Activated CD4-positive, CD25-positive, alpha-beta regulatory T cell treated with anti-CD3 and anti-CD28 coated beads, Interleukin-2, amount 50 U/mL, for 72 hours (primary cell): ENCODE data around the gene DNMT1.

Experiments used
- DNase-seq: peaks from one replicate; pipeline ENCODE4 v3.0.0; 2021

The DNMT1 gene

DNA sequence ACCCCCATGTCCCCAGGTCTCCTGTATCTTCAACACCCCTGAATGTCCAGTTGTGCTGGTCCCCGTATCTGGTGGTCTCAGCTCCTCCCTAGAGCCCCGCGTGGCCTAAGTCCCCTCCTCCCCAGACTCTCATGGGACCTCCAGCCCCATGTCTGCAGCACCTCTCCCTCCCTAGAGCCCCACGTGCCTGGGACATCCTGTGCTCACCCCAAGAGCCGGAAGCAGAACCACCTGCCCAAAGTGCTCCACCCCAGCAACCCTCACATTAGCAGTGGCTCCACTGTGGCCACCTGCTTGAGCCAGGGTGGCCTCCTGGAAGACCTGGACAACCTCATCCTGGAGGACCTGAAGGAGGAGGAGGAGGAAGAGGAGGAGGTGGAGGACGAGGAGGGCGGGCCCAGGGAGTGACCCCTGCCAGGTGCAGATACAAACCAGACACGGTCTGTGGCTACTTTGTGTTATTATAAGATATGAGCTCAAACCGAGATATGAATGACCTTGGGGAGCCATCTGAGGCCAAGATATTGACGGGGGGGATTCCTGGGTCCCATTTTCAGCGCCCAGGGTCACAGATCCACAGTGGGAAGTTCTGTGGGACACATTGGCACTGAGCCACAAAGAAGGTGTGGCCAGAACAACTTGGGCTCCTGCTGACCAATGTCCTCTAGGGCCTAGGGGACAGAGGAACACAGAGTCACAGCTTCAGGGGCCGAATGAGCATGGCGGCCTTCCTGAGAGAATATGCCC lies 102.7 kb downstream of the DNMT1 start:
- DNase-seq: no peak

- no peak for DNase-seq
Measured at GRCh38 chr19:10091370-10091687, 103.4 kb downstream of the DNMT1 start.

- DNase-seq: no peak
Measured at GRCh38 chr19:10089801-10090375, 104.9 kb downstream of the DNMT1 start.

DNA sequence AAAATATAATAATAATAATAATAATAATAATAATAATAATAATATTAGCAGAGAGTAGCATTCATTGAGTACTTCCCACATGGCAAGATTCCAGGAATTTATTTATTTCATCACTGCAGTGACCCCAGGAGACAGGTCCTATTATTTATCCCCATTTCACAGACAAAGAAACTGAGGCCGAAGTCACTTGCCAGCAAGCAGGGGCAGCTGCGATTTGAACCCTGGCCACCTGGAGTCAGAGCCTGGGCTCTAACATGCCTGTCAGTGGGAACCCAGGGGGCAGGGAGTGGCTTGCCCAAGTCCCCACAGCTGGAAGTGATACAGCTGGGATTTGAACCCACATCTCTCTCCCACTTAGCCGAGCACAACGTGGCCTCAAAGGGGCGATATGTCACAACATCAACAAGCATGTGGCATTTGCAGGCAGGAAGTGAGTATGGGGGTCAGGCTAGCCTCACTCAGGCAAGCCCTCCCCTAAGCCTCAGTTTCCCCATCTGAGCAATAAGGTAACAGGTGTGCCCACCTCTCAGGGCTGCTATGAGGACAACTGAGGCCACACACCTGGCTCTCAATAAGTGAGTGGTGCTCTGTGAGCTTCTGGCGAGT lies 105.7 kb downstream of the DNMT1 start:
- DNase-seq: no peak

DNA sequence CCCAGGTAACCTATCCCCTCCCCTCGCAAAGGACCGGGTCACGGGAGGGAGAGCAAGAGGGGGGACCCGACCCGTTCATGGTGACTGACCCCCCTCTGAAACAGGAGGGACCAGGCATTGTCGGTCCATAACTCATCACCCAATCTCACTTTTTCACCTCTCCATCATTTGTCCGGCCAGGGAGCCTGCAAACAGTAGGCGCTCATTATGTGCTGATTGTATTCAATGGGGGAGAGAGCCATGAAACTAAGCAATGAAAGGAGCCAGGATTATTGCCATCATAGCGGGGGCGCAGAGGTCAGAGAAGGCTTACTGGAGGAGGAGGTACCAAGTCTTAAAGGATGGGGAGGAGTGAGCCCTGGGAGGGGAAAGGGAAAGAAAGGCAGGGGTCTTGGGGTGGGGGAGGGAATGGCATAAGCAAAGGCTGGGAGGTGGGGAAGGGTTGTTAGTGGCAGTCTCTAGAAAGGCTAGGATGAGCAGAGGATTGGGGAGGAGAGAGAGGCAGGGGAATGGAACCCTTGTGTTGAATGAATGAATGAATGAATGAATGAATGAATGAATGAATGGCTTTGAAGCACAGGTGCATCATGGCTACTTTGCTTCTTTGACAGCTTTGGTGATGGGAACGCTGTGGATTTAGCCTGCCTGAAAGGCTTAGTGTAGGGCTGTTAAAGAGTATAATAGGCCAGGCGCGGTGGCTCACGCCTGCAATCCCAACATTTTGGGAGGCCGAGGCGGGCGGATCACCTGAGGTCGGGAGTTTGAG lies 107.3 kb downstream of the DNMT1 start:
- DNase-seq: no peak

- DNase-seq: no peak
Measured at GRCh38 chr19:10086591-10087192, 108.1 kb downstream of the DNMT1 start.

GRCh38 chr19:10085641-10086590 lies 108.8 kb downstream of the DNMT1 start, which contains the start of gene SHFL:
TSS of gene SHFL (plus strand) at chr19:10086317. CDS start at chr19:10086428, 111 bp downstream.
- DNase-seq: peak; percentile 87

DNA sequence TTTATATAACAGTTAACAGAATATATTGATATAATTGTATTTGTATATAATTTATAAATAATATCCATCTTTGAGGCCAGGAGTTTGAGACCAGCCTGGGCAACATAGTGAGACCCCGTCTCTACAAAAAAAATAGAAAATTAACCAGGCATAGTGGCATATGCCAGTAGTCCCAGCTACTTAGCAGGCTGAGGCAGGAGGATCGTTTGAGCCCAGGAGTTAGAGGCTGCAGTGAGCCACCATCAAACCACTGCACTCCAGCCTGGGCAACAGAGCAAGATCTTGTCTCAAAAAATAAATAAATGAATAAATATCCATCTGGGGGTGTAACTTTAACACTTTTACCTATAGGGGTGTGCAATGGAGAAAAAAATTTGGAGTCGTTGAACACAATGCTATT lies 110.0 kb downstream of the DNMT1 start:
- no peak for DNase-seq

DNA sequence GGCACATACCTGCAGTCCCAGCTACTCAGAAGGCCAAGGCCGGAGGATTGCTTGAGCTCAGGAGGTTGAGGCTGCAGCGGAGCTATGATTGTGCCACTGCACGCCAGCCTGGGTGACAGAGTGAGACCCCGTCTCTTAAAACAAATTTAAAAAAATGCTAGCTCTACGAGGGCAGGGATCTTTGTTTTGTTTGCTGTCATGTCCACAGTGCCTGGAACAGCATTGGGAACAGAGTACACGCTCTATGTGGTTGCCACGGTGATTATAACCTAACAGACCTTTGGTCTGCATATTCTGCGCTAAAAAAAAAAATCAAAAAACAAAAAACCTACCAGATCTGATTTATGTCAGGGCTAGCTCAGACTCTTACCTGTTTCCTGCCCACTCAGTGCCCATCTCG lies 110.8 kb downstream of the DNMT1 start:
- no peak for DNase-seq
